Uterus (tissue), 2 donors: Measurements from ENCODE around the gene GSTM4.
"Not testable (repeated sequence)": the region's sequence is repeated elsewhere in the genome, so short reads cannot be mapped to it uniquely, and the experiment has no call there.

ENCODE experiments used
- POLR2A ChIP-seq, 2 donors: fragments of 450-650 bp; IDR thresholded peaks; one replicate each; pipeline ENCODE4 v1.6.1; 2016; ENCODE audit warnings: antibody characterized with exemption in 2 of 2, mild to moderate bottlenecking in 1 of 2, moderate library complexity in 1 of 2
- TF ChIP-seq, protein P1 (sequence below), 4 experiments: fragments of 200-600 bp in 2 of 4; fragments of 450-650 bp in 2 of 4; sonication (generic) in 2 of 4; IDR thresholded peaks; one replicate each; pipeline ENCODE4 v1.5.1; 2016 to 2019; ENCODE audit warnings: antibody characterized with exemption in 4 of 4, mild to moderate bottlenecking in 2 of 4, moderate library complexity in 1 of 4

DNA sequence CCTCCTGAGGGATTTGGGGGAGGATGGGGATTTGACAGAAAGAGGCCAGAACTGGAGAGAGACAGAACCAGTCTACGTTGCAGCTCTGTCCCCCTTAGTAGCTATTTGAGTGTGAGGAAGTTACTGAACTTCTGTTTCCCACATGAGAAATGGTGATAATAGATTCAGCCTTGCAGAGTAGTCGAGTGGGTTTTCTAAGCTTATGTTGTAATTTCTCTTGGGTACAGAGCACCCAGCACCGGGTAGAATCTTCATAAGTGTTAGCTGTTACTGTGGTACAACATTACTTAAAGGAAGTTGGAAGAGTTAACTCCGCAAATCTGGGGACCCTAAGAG is 4.8 kb downstream of the GSTM4 start:
- TF ChIP-seq, protein P1, sequence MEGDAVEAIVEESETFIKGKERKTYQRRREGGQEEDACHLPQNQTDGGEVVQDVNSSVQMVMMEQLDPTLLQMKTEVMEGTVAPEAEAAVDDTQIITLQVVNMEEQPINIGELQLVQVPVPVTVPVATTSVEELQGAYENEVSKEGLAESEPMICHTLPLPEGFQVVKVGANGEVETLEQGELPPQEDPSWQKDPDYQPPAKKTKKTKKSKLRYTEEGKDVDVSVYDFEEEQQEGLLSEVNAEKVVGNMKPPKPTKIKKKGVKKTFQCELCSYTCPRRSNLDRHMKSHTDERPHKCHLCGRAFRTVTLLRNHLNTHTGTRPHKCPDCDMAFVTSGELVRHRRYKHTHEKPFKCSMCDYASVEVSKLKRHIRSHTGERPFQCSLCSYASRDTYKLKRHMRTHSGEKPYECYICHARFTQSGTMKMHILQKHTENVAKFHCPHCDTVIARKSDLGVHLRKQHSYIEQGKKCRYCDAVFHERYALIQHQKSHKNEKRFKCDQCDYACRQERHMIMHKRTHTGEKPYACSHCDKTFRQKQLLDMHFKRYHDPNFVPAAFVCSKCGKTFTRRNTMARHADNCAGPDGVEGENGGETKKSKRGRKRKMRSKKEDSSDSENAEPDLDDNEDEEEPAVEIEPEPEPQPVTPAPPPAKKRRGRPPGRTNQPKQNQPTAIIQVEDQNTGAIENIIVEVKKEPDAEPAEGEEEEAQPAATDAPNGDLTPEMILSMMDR (IDR thresholded peaks at IDR 0.05): not testable (repeated sequence)
- TF ChIP-seq POLR2A (IDR thresholded peaks at IDR 0.05): not testable (repeated sequence)
